ENCODE data around the gene ITGA3. TPM values are rescaled to one million over a fixed set of nuclear protein-coding genes. Genes with fewer than 3 reads are reported as not detected.

Gene ITGA3
- polyA plus RNA-seq, 2 of the 4 experiments (the other 2 are of a cell fraction), result 141 to 268 TPM

- POLR2A ChIA-PET, result no interaction called here
- no peak overlapping the region for H3K4me2 ChIP-seq
- no peak overlapping the region for H3K27ac ChIP-seq
- no peak for FAIRE-seq
- DNase-seq (ENCODE audit: low read depth in 1 of 2, low spot score in 1 of 2), result no peak
- whole genome bisulfite sequencing (ENCODE audit: missing lambda C conversion rate), result 94% methylated on average over 7 of the region's 7 CpGs
- H3K9me3 ChIP-seq, result no peaks in the 10 kb centered on the region
- H3K4me3 ChIP-seq, result no peak overlapping the region
- peaks cover 10% of the 10 kb centered on the region; the same call in 1 of the 3 replicates for H3K4me1 ChIP-seq
- TF ChIP-seq, protein P1, sequence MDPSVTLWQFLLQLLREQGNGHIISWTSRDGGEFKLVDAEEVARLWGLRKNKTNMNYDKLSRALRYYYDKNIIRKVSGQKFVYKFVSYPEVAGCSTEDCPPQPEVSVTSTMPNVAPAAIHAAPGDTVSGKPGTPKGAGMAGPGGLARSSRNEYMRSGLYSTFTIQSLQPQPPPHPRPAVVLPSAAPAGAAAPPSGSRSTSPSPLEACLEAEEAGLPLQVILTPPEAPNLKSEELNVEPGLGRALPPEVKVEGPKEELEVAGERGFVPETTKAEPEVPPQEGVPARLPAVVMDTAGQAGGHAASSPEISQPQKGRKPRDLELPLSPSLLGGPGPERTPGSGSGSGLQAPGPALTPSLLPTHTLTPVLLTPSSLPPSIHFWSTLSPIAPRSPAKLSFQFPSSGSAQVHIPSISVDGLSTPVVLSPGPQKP (IDR thresholded peaks at IDR 0.05; ENCODE audit: low read depth, low read length), result no peak
- 0 out of 2 replicates have a peak, but pooled peaks have one; percentile 28 for TF ChIP-seq ESRRA (IDR thresholded peaks at IDR 0.05; ENCODE audit: borderline replicate concordance, low read length)
- no peak for TF ChIP-seq FOSB (CRISPR knock-in tag; IDR thresholded peaks at IDR 0.05)
- no peak for TF ChIP-seq KDM5A (IDR thresholded peaks at IDR 0.05)
- CTCF ChIA-PET, result interaction anchor here (0.6 to 60.2 kb wide), 19 partner anchors 9 to 284 kb away, joined by 3 to 1356 read pairs (median 6); partner anchors contain the start of genes LRRC59, PDK2, PPP1R9B and SAMD14
- ATAC-seq, result no peak
Observed at GRCh38 chr17:50113624-50114320, 57.9 kb downstream of the ITGA3 start.

GRCh38 chr17:50114401-50114800 lies 58.5 kb downstream of the ITGA3 start:
- Histone ChIP-seq H3K4me1 (peaks cover 10% of the 10 kb centered on the region; the same call in 1 of the 3 replicates), H3K4me3 (no peak overlapping the region), H3K4me2 (no peak overlapping the region), H3K9me3 (no peaks in the 10 kb centered on the region), H3K27ac (no peak overlapping the region)
- FAIRE-seq (no peak), ATAC-seq (no peak), DNase-seq (ENCODE audit: low read depth in 1 of 2, low spot score in 1 of 2) (no peak)
- WGBS (ENCODE audit: missing lambda C conversion rate), result 75% methylated on average over 4 of the region's 4 CpGs
- POLR2A ChIA-PET, result no interaction called here
- TF ChIP-seq POLR2A (IDR thresholded peaks at IDR 0.05; ENCODE audit: low read length), result no peak
- TF ChIP-seq ZFP36 (IDR thresholded peaks at IDR 0.05; ENCODE audit: borderline replicate concordance, partially characterized antibody), result peak; percentile 88
- CTCF ChIA-PET, result interaction anchor here (0.6 to 60.2 kb wide), 28 partner anchors 9 to 283 kb away, joined by 3 to 1356 read pairs (median 4); partner anchors contain the start of genes LRRC59, PDK2, PPP1R9B and SAMD14

GRCh38 chr17:50114849-50115357 lies 59.0 kb downstream of the ITGA3 start:
- ATAC-seq (peak; percentile 17 to 69; a peak in 4 of 6 replicates), FAIRE-seq (no peak), DNase-seq (ENCODE audit: low read depth in 1 of 2, low spot score in 1 of 2) (peak; percentile 66 to 82)
- ChIA-PET CTCF (interaction anchor here (0.8 to 60.2 kb wide), 28 partner anchors 10 to 203 kb away, joined by 3 to 1356 read pairs (median 4); partner anchors contain the start of genes PDK2, PPP1R9B, SAMD14 and TMEM92), POLR2A (no interaction called here)
- H3K9me3 ChIP-seq, result no peaks in the 10 kb centered on the region
- H3K27ac ChIP-seq, result no peak overlapping the region
- H3K4me1 ChIP-seq, result peaks cover 10% of the 10 kb centered on the region; the same call in 1 of the 3 replicates
- WGBS (ENCODE audit: missing lambda C conversion rate), result 23% methylated on average over 6 of the region's 6 CpGs
- no peak overlapping the region for H3K4me2 ChIP-seq
- no peak overlapping the region for H3K4me3 ChIP-seq
- TF ChIP-seq FOSB (CRISPR knock-in tag; IDR thresholded peaks at IDR 0.05), result 0 out of 2 replicates have a peak, but pooled peaks have one; percentile 31
- TF ChIP-seq MAX (IDR thresholded peaks at IDR 0.05), result 0 out of 2 replicates have a peak, but pooled peaks have one; percentile 12
- no peak for TF ChIP-seq ATOH8 (CRISPR knock-in tag; IDR thresholded peaks at IDR 0.05; ENCODE audit: low read depth)
- TF ChIP-seq TP53 (CRISPR knock-in tag; IDR thresholded peaks at IDR 0.05), result no peak
- no peak for TF ChIP-seq FOXS1 (CRISPR knock-in tag; IDR thresholded peaks at IDR 0.05)
- no peak for TF ChIP-seq MYC (IDR thresholded peaks at IDR 0.05; ENCODE audit: borderline replicate concordance, low read length)
- TF ChIP-seq ZSCAN20 (CRISPR knock-in tag; IDR thresholded peaks at IDR 0.05), result no peak
- TF ChIP-seq JUNB (IDR thresholded peaks at IDR 0.05), result no peak
- TF ChIP-seq MAZ (IDR thresholded peaks at IDR 0.05; ENCODE audit: borderline replicate concordance, low read depth, low read length), result no peak
- TF ChIP-seq PBX3 (IDR thresholded peaks at IDR 0.05), result no peak
- TF ChIP-seq HOXB13 (CRISPR knock-in tag; IDR thresholded peaks at IDR 0.05; ENCODE audit: low read depth), result no peak
- no peak for TF ChIP-seq EHMT2 (IDR thresholded peaks at IDR 0.05; ENCODE audit: low read depth)
- peak; percentile 66 to 83 for TF ChIP-seq RAD21 (conservative IDR thresholded peaks at IDR 0.05 in 1 of 2, IDR thresholded peaks at IDR 0.05 in 1 of 2)
- no peak for TF ChIP-seq ZC3H11A (IDR thresholded peaks at IDR 0.05)
- TF ChIP-seq JUN (IDR thresholded peaks at IDR 0.05), result no peak
- no peak for TF ChIP-seq ZNF302 (CRISPR knock-in tag; IDR thresholded peaks at IDR 0.05)
- TF ChIP-seq MAFK (IDR thresholded peaks at IDR 0.05; ENCODE audit: partially characterized antibody), result no peak
- no peak for TF ChIP-seq FOSL2 (IDR thresholded peaks at IDR 0.05)
- TF ChIP-seq FOSL2 (CRISPR knock-in tag; IDR thresholded peaks at IDR 0.05), result no peak
- TF ChIP-seq CBX8 (IDR thresholded peaks at IDR 0.05), result no peak
- TF ChIP-seq, protein P2, sequence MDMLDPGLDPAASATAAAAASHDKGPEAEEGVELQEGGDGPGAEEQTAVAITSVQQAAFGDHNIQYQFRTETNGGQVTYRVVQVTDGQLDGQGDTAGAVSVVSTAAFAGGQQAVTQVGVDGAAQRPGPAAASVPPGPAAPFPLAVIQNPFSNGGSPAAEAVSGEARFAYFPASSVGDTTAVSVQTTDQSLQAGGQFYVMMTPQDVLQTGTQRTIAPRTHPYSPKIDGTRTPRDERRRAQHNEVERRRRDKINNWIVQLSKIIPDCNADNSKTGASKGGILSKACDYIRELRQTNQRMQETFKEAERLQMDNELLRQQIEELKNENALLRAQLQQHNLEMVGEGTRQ (IDR thresholded peaks at IDR 0.05), result no peak
- TF ChIP-seq, protein P3, sequence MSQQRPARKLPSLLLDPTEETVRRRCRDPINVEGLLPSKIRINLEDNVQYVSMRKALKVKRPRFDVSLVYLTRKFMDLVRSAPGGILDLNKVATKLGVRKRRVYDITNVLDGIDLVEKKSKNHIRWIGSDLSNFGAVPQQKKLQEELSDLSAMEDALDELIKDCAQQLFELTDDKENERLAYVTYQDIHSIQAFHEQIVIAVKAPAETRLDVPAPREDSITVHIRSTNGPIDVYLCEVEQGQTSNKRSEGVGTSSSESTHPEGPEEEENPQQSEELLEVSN (IDR thresholded peaks at IDR 0.05; ENCODE audit: borderline replicate concordance, low read depth), result no peak
- TF ChIP-seq SMC3 (IDR thresholded peaks at IDR 0.05), result peak; percentile 30; the same call in 1 of the 3 replicates

All from A549 (cell line).